K562 (cell line): Measurements from ENCODE around the gene DNAJC1. TPM values are rescaled to one million over a fixed set of nuclear protein-coding genes. Genes with fewer than 3 reads are reported as not detected.

Experiments
- ARHGAP35 ChIP-seq: fragments of 450-650 bp; IDR thresholded peaks from 2 replicates; pipeline ENCODE4 v1.6.1; 2018; ENCODE audit not compliant: partially characterized antibody
- ETV6 ChIP-seq, 3 experiments: fragments of 150-350 bp in 1 of 3; sonication (generic) in 1 of 3; formaldehyde crosslinking in 1 of 3; IDR thresholded peaks; 2 replicates each; pipeline versions ENCODE4 v1.6.1 to v1.8.0; 2014 to 2022; ENCODE audit warnings: borderline replicate concordance in 2 of 3, low read depth in 2 of 3, antibody characterized with exemption in 1 of 3, low read length in 1 of 3, mild to moderate bottlenecking in 1 of 3, missing genetic modification reagents in 1 of 3
- FOS ChIP-seq: IDR thresholded peaks from 3 replicates; pipeline ENCODE4 v1.6.1; 2011; ENCODE audit not compliant: insufficient read length; ENCODE audit errors: extremely low read depth
- HNRNPUL1 ChIP-seq: fragments of 200-400 bp; formaldehyde crosslinking; IDR thresholded peaks from 2 replicates; pipeline ENCODE4 v1.6.1; 2017; ENCODE audit warnings: low read length
- KAT2B ChIP-seq: IDR thresholded peaks from one replicate; pipeline ENCODE4 v1.6.1; 2012; ENCODE audit warnings: low read depth, mild to moderate bottlenecking, control low read depth, inconsistent platforms, low read length, moderate library complexity
- MAZ ChIP-seq, 2 experiments: fragments of 450-650 bp in 1 of 2; sonication (generic) in 1 of 2; formaldehyde crosslinking; IDR thresholded peaks in 1 of 2; conservative IDR thresholded peaks in 1 of 2; 2 replicates each; pipeline versions ENCODE4 v1.4.0 to v1.5.0; 2020; ENCODE audit warnings: mild to moderate bottlenecking in 1 of 2, missing genetic modification reagents in 1 of 2
- MECOM ChIP-seq: fragments of 250-450 bp; sonication (Bioruptor Pico); IDR thresholded peaks from 2 replicates; pipeline ENCODE4 v1.8.0; 2022; ENCODE audit warnings: inconsistent platforms
- PHTF2 ChIP-seq: fragments of 250-450 bp; sonication (Bioruptor Pico); IDR thresholded peaks from 2 replicates; pipeline ENCODE4 v1.5.0; 2021; ENCODE audit warnings: mild to moderate bottlenecking
- PTTG1 ChIP-seq: fragments of 450-650 bp; IDR thresholded peaks from 2 replicates; pipeline ENCODE4 v1.6.1; 2016; ENCODE audit warnings: low read depth, mild to moderate bottlenecking, missing genetic modification characterization, missing compliant biosample characterization
- PURB ChIP-seq: sonication (generic); formaldehyde crosslinking; IDR thresholded peaks from 2 replicates; pipeline ENCODE4 v1.9.0; 2021; ENCODE audit warnings: low read depth, mild to moderate bottlenecking, missing genetic modification reagents
- RBM34 ChIP-seq: fragments of 200-400 bp; formaldehyde crosslinking; IDR thresholded peaks from 2 replicates; pipeline ENCODE4 v1.6.1; 2018; ENCODE audit warnings: low read length, borderline replicate concordance; ENCODE audit not compliant: insufficient read depth
- SMARCB1 ChIP-seq: IDR thresholded peaks from 2 replicates; pipeline ENCODE4 v1.6.1; 2011; ENCODE audit warnings: improper control_type of control experiment, low read depth; ENCODE audit not compliant: insufficient read length
- TCF7 ChIP-seq: sonication (generic); IDR thresholded peaks from 2 replicates; pipeline ENCODE4 v1.6.1; 2016; ENCODE audit warnings: antibody characterized with exemption, borderline replicate concordance
- ZNF324 ChIP-seq: fragments of 250-450 bp; sonication (Bioruptor Pico); IDR thresholded peaks from 2 replicates; pipeline ENCODE4 v1.4.0; 2020; ENCODE audit warnings: mild to moderate bottlenecking
- ZNF507 ChIP-seq: conservative IDR thresholded peaks from 2 replicates; pipeline ENCODE4 v1.6.1; 2017; ENCODE audit warnings: missing genetic modification characterization, missing compliant biosample characterization
- ZNF717 ChIP-seq: fragments of 250-450 bp; sonication (Bioruptor Pico); IDR thresholded peaks from 2 replicates; pipeline ENCODE4 v1.5.0; 2021
- polyA plus RNA-seq, 8 experiments: library from polyadenylated mRNA; depleted of rRNA in 4 of 8; stranded (reverse) in 5 of 8; unstranded in 3 of 8; fragments of >200 nt; fragmentation: Nextera tagmentation in 2 of 8; fragmentation: Illumina TruSeq in 1 of 8; extraction: Ambion mirVana in 2 of 8; extraction: Trizol in 1 of 8; gene quantifications; 2 replicates each; pipeline versions ENCODE4 v1.2.1 to v1.2.3, GENCODE V29; 2011 to 2014; ENCODE audit warnings: inconsistent platforms in 1 of 8, missing spikeins in 1 of 8
- total RNA-seq, 7 experiments: library from RNA; depleted of rRNA in 6 of 7; stranded (reverse); fragments of >200 nt in 6 of 7; fragmentation: Illumina TruSeq in 2 of 7; extraction: Trizol in 2 of 7; gene quantifications; 2 replicates each; pipeline versions ENCODE4 v1.2.1 to v1.2.3, GENCODE V29; 2011 to 2021; ENCODE audit warnings: low replicate concordance in 1 of 7
- TF ChIP-seq, protein P1 (sequence below): fragments of 250-450 bp; sonication (Bioruptor Pico); IDR thresholded peaks from 2 replicates; pipeline ENCODE4 v1.8.0; 2022; ENCODE audit warnings: inconsistent platforms
- TF ChIP-seq, protein P2 (sequence below): fragments of 450-650 bp; IDR thresholded peaks from 2 replicates; pipeline ENCODE4 v1.6.1; 2017; ENCODE audit warnings: antibody characterized with exemption
- TF ChIP-seq, protein P3 (sequence below): fragments of 250-450 bp; sonication (Bioruptor Pico); IDR thresholded peaks from 2 replicates; pipeline ENCODE4 v1.5.0; 2021
- TF ChIP-seq, protein P4 (sequence below): fragments of 250-450 bp; sonication (Bioruptor Pico); IDR thresholded peaks from 2 replicates; pipeline ENCODE4 v1.4.0; 2020; ENCODE audit warnings: mild to moderate bottlenecking
- TF ChIP-seq, protein P5 (sequence below): IDR thresholded peaks from 3 replicates; pipeline ENCODE4 v1.6.1; 2011; ENCODE audit warnings: borderline replicate concordance, mild to moderate bottlenecking; ENCODE audit not compliant: insufficient read length, insufficient read depth

Gene DNAJC1
- total and polyA plus RNA-seq, 9 of the 15 experiments (the other 6 are each of a cell fraction or from before 2014, with no cell fraction given): 5.4 to 77.6 (median 40.3) TPM

DNA sequence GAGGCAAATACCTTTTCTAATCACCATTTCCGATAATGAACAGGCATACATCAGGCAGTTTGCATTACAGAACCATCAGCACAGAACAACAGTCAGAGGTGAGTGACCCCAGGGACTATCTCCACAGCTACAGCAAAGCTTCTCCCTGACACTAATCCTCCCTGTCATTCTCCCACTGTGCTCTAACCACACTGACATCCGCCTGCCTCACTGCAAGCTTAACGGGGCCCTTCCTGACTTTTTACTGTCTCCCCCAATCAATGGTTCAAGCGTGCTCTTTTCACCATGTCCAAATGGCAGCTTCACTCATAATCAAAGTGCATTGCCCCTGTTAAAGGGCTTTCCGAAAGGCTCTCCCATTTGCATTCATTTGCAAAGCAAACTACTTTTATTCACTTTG, 196.3 kb downstream of the DNAJC1 start (continued):
- TF ChIP-seq, protein P1, sequence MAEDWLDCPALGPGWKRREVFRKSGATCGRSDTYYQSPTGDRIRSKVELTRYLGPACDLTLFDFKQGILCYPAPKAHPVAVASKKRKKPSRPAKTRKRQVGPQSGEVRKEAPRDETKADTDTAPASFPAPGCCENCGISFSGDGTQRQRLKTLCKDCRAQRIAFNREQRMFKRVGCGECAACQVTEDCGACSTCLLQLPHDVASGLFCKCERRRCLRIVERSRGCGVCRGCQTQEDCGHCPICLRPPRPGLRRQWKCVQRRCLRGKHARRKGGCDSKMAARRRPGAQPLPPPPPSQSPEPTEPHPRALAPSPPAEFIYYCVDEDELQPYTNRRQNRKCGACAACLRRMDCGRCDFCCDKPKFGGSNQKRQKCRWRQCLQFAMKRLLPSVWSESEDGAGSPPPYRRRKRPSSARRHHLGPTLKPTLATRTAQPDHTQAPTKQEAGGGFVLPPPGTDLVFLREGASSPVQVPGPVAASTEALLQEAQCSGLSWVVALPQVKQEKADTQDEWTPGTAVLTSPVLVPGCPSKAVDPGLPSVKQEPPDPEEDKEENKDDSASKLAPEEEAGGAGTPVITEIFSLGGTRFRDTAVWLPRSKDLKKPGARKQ (CRISPR knock-in tag): no peak
- TF ChIP-seq ZNF717 (CRISPR knock-in tag) (no peak), ARHGAP35 (no peak), FOS (no peak), PURB (no peak), ETV6 (IDR thresholded peaks at IDR 0.05; ENCODE audit: borderline replicate concordance in 1 of 2, low read depth in 2 of 2, low read length in 1 of 2) (peak in 1 of 2 experiments; percentile 71; a peak in 2 of 4 replicates), ETV6 (CRISPR knock-in tag; IDR thresholded peaks at IDR 0.05; ENCODE audit: borderline replicate concordance) (no peak), RBM34 (no peak), ZNF324 (CRISPR knock-in tag) (no peak), SMARCB1 (peak; percentile 89), ZNF507 (no peak), PTTG1 (tag) (no peak), KAT2B (no peak), MECOM (CRISPR knock-in tag) (peak; percentile 78; the same call in 1 of the 2 replicates), MAZ (CRISPR knock-in tag; conservative IDR thresholded peaks at IDR 0.05 in 1 of 2, IDR thresholded peaks at IDR 0.05 in 1 of 2) (0 out of 4 replicates have a peak, but pooled peaks of 1 of the 2 experiments have one; percentile 21), TCF7 (peak; percentile 53; the same call in 1 of the 2 replicates), PHTF2 (no peak), HNRNPUL1 (no peak)
- TF ChIP-seq, protein P2, sequence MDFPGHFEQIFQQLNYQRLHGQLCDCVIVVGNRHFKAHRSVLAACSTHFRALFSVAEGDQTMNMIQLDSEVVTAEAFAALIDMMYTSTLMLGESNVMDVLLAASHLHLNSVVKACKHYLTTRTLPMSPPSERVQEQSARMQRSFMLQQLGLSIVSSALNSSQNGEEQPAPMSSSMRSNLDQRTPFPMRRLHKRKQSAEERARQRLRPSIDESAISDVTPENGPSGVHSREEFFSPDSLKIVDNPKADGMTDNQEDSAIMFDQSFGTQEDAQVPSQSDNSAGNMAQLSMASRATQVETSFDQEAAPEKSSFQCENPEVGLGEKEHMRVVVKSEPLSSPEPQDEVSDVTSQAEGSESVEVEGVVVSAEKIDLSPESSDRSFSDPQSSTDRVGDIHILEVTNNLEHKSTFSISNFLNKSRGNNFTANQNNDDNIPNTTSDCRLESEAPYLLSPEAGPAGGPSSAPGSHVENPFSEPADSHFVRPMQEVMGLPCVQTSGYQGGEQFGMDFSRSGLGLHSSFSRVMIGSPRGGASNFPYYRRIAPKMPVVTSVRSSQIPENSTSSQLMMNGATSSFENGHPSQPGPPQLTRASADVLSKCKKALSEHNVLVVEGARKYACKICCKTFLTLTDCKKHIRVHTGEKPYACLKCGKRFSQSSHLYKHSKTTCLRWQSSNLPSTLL: no peak
- TF ChIP-seq, protein P3, sequence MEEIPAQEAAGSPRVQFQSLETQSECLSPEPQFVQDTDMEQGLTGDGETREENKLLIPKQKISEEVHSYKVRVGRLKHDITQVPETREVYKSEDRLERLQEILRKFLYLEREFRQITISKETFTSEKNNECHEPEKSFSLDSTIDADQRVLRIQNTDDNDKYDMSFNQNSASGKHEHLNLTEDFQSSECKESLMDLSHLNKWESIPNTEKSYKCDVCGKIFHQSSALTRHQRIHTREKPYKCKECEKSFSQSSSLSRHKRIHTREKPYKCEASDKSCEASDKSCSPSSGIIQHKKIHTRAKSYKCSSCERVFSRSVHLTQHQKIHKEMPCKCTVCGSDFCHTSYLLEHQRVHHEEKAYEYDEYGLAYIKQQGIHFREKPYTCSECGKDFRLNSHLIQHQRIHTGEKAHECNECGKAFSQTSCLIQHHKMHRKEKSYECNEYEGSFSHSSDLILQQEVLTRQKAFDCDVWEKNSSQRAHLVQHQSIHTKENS (CRISPR knock-in tag): no peak
- TF ChIP-seq, protein P4, sequence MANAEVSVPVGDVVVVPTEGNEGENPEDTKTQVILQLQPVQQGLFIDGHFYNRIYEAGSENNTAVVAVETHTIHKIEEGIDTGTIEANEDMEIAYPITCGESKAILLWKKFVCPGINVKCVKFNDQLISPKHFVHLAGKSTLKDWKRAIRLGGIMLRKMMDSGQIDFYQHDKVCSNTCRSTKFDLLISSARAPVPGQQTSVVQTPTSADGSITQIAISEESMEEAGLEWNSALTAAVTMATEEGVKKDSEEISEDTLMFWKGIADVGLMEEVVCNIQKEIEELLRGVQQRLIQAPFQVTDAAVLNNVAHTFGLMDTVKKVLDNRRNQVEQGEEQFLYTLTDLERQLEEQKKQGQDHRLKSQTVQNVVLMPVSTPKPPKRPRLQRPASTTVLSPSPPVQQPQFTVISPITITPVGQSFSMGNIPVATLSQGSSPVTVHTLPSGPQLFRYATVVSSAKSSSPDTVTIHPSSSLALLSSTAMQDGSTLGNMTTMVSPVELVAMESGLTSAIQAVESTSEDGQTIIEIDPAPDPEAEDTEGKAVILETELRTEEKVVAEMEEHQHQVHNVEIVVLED (CRISPR knock-in tag): no peak
- TF ChIP-seq, protein P5, sequence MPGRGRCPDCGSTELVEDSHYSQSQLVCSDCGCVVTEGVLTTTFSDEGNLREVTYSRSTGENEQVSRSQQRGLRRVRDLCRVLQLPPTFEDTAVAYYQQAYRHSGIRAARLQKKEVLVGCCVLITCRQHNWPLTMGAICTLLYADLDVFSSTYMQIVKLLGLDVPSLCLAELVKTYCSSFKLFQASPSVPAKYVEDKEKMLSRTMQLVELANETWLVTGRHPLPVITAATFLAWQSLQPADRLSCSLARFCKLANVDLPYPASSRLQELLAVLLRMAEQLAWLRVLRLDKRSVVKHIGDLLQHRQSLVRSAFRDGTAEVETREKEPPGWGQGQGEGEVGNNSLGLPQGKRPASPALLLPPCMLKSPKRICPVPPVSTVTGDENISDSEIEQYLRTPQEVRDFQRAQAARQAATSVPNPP: no peak
